CD4-positive, alpha-beta T cell treated with Interleukin-21 for 1 hour (primary cell): ENCODE measurements around the gene CCDC70.

Source experiments
- DNase-seq: peaks from one replicate; pipeline ENCODE4 v3.0.0-alpha.2; 2020

CCDC70 gene

DNA sequence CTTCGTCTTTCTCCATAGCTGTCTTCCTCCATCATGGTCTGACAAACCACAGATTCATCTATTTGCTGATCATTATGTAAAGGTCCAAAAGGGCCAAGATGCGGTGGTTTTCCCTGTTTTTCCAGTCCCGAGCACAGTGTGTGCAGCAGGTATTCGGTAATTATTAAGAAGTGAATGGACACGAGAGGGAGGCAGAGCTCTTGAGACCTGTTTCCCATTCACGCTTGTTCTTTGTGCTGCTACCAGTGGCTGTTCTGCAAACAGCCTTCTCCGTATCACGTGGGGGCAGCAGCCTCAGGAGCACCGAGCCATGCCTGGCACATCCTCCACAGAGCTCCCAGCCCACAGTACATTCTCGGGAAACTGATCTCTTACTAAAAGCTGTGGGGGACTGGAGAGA is 50.3 kb downstream of the CCDC70 start:
- no peak for DNase-seq

- DNase-seq, result no peak
Measured at GRCh38 chr13:51912511-51913225, 50.9 kb downstream of the CCDC70 start.

- no peak for DNase-seq
Measured at GRCh38 chr13:51913421-51914136, 51.8 kb downstream of the CCDC70 start.

DNA sequence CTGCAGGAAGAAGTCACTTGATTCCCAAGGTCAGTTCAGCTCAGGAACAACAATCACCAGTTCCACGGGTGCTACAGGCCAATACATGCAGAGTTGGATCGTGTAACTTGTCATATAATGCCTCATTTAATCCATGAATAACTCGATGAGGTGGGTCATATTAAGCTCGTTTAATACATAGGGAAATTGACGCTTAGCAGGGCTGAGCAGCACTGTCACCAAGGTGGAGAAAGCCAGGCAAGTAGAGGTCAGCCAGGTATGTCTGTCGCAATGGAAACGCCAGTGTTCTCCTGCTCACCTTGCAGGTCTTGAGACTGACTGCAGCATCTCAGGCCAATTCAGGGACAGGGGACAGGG is 52.3 kb downstream of the CCDC70 start:
- DNase-seq, result no peak
